ENCODE measurements around the gene PLLP.

The PLLP gene

GRCh38 chr16:57273826-57274225, 10.6 kb downstream of the PLLP start:
- DNase-seq (ENCODE audit: low spot score) (no peak), ATAC-seq (ENCODE audit: low read depth) (no peak)
- no peaks in the 10 kb centered on the region for H3K9me3 ChIP-seq (ENCODE audit: severe bottlenecking)
- no peaks in the 10 kb centered on the region for H3K27me3 ChIP-seq (ENCODE audit: insufficient read depth, poor library complexity, severe bottlenecking)
- no peak overlapping the region for H3K27ac ChIP-seq (ENCODE audit: poor library complexity, severe bottlenecking)
- no peak for TF ChIP-seq CTCF (IDR thresholded peaks at IDR 0.05; ENCODE audit: poor library complexity, severe bottlenecking)
- no peaks in the 10 kb centered on the region for H3K36me3 ChIP-seq (ENCODE audit: low read depth)
- H3K4me3 ChIP-seq (ENCODE audit: severe bottlenecking), result no peak overlapping the region
- peaks cover 30% of the 10 kb centered on the region for H3K4me1 ChIP-seq (ENCODE audit: insufficient read depth, poor library complexity, severe bottlenecking)

- ATAC-seq (ENCODE audit: low read depth) (no peak), DNase-seq (ENCODE audit: low spot score) (no peak)
- TF ChIP-seq CTCF (IDR thresholded peaks at IDR 0.05; ENCODE audit: poor library complexity, severe bottlenecking), result no peak
- H3K4me3 ChIP-seq (ENCODE audit: severe bottlenecking), result no peak overlapping the region
- no peaks in the 10 kb centered on the region for H3K9me3 ChIP-seq (ENCODE audit: severe bottlenecking)
- no peaks in the 10 kb centered on the region for H3K27me3 ChIP-seq (ENCODE audit: insufficient read depth, poor library complexity, severe bottlenecking)
- no peaks in the 10 kb centered on the region for H3K36me3 ChIP-seq (ENCODE audit: low read depth)
- H3K4me1 ChIP-seq (ENCODE audit: insufficient read depth, poor library complexity, severe bottlenecking), result peaks cover 26% of the 10 kb centered on the region
- no peak overlapping the region for H3K27ac ChIP-seq (ENCODE audit: poor library complexity, severe bottlenecking)
These were observed 11.1 kb downstream of the PLLP start for GRCh38 chr16:57273359-57273758.

- Histone ChIP-seq H3K9me3 (ENCODE audit: severe bottlenecking) (no peaks in the 10 kb centered on the region), H3K36me3 (ENCODE audit: low read depth) (no peaks in the 10 kb centered on the region), H3K4me3 (ENCODE audit: severe bottlenecking) (no peak overlapping the region), H3K27ac (ENCODE audit: poor library complexity, severe bottlenecking) (no peak overlapping the region), H3K4me1 (ENCODE audit: insufficient read depth, poor library complexity, severe bottlenecking) (peaks cover 17% of the 10 kb centered on the region), H3K27me3 (ENCODE audit: insufficient read depth, poor library complexity, severe bottlenecking) (no peaks in the 10 kb centered on the region)
- DNase-seq (ENCODE audit: low spot score), result no peak
- no peak for ATAC-seq (ENCODE audit: low read depth)
- no peak for TF ChIP-seq CTCF (IDR thresholded peaks at IDR 0.05; ENCODE audit: poor library complexity, severe bottlenecking)
These were observed 12.5 kb downstream of the PLLP start for GRCh38 chr16:57271867-57272495.

- TF ChIP-seq CTCF (IDR thresholded peaks at IDR 0.05; ENCODE audit: poor library complexity, severe bottlenecking), result no peak
- ATAC-seq (ENCODE audit: low read depth) (no peak), DNase-seq (ENCODE audit: low spot score) (no peak)
- no peaks in the 10 kb centered on the region for H3K27me3 ChIP-seq (ENCODE audit: insufficient read depth, poor library complexity, severe bottlenecking)
- H3K4me1 ChIP-seq (ENCODE audit: insufficient read depth, poor library complexity, severe bottlenecking), result peaks cover 16% of the 10 kb centered on the region
- H3K36me3 ChIP-seq (ENCODE audit: low read depth), result no peaks in the 10 kb centered on the region
- H3K27ac ChIP-seq (ENCODE audit: poor library complexity, severe bottlenecking), result no peak overlapping the region
- no peaks in the 10 kb centered on the region for H3K9me3 ChIP-seq (ENCODE audit: severe bottlenecking)
- no peak overlapping the region for H3K4me3 ChIP-seq (ENCODE audit: severe bottlenecking)
These were observed 13.5 kb downstream of the PLLP start for GRCh38 chr16:57271063-57271345.

GRCh38 chr16:57270221-57271062, 14.0 kb downstream of the PLLP start:
- Histone ChIP-seq H3K36me3 (ENCODE audit: low read depth) (no peaks in the 10 kb centered on the region), H3K4me3 (ENCODE audit: severe bottlenecking) (no peak overlapping the region), H3K4me1 (ENCODE audit: insufficient read depth, poor library complexity, severe bottlenecking) (peaks cover 17% of the 10 kb centered on the region), H3K9me3 (ENCODE audit: severe bottlenecking) (no peaks in the 10 kb centered on the region), H3K27ac (ENCODE audit: poor library complexity, severe bottlenecking) (no peak overlapping the region), H3K27me3 (ENCODE audit: insufficient read depth, poor library complexity, severe bottlenecking) (no peaks in the 10 kb centered on the region)
- TF ChIP-seq CTCF (IDR thresholded peaks at IDR 0.05; ENCODE audit: poor library complexity, severe bottlenecking), result no peak
- ATAC-seq (ENCODE audit: low read depth), result no peak
- no peak for DNase-seq (ENCODE audit: low spot score)

Measured in RWPE2 (cell line).